ENCODE results near the gene JHY.

The JHY gene

GRCh38 chr11:122983438-122984185, 101.1 kb downstream of the JHY start:
- Histone ChIP-seq H3K9ac (no peak overlapping the region), H3K4me2 (no peak overlapping the region), H3K36me3 (ENCODE audit: insufficient read depth) (no peaks in the 10 kb centered on the region), H2AFZ (ENCODE audit: low read depth) (no peak overlapping the region), H3K27ac (no peak overlapping the region), H3K27me3 (ENCODE audit: insufficient read depth, low read depth) (no peaks in the 10 kb centered on the region), H3K4me3 (IDR thresholded peaks at IDR 0.05; ENCODE audit: insufficient read depth, low read depth, low read length) (no peak overlapping the region), H4K20me1 (ENCODE audit: insufficient read depth) (no peaks in the 10 kb centered on the region), H3K79me2 (ENCODE audit: insufficient read depth, low read depth) (no peaks in the 10 kb centered on the region), H3K4me1 (ENCODE audit: low read depth, poor library complexity, severe bottlenecking) (no peaks in the 10 kb centered on the region)
- TF ChIP-seq CTCF (conservative IDR thresholded peaks at IDR 0.05; ENCODE audit: low read depth, low read length): no peak

- Histone ChIP-seq H3K4me3 (IDR thresholded peaks at IDR 0.05; ENCODE audit: insufficient read depth, low read depth, low read length) (no peak overlapping the region), H4K20me1 (ENCODE audit: insufficient read depth) (no peaks in the 10 kb centered on the region), H3K27me3 (ENCODE audit: insufficient read depth, low read depth) (no peaks in the 10 kb centered on the region), H3K36me3 (ENCODE audit: insufficient read depth) (no peaks in the 10 kb centered on the region), H3K4me2 (no peak overlapping the region), H3K4me1 (ENCODE audit: low read depth, poor library complexity, severe bottlenecking) (no peaks in the 10 kb centered on the region), H3K9ac (no peak overlapping the region), H3K27ac (no peak overlapping the region), H3K79me2 (ENCODE audit: insufficient read depth, low read depth) (no peaks in the 10 kb centered on the region), H2AFZ (ENCODE audit: low read depth) (no peak overlapping the region)
- TF ChIP-seq CTCF (conservative IDR thresholded peaks at IDR 0.05; ENCODE audit: low read depth, low read length): no peak
Measured at GRCh38 chr11:122984186-122985011, 101.8 kb downstream of the JHY start.

- no peak overlapping the region for H3K27ac ChIP-seq
- no peaks in the 10 kb centered on the region for H3K36me3 ChIP-seq (ENCODE audit: insufficient read depth)
- H4K20me1 ChIP-seq (ENCODE audit: insufficient read depth): no peaks in the 10 kb centered on the region
- no peaks in the 10 kb centered on the region for H3K79me2 ChIP-seq (ENCODE audit: insufficient read depth, low read depth)
- no peak overlapping the region for H3K4me3 ChIP-seq (IDR thresholded peaks at IDR 0.05; ENCODE audit: insufficient read depth, low read depth, low read length)
- no peaks in the 10 kb centered on the region for H3K4me1 ChIP-seq (ENCODE audit: low read depth, poor library complexity, severe bottlenecking)
- H2AFZ ChIP-seq (ENCODE audit: low read depth): no peak overlapping the region
- H3K27me3 ChIP-seq (ENCODE audit: insufficient read depth, low read depth): no peaks in the 10 kb centered on the region
- no peak overlapping the region for H3K4me2 ChIP-seq
- no peak for TF ChIP-seq CTCF (conservative IDR thresholded peaks at IDR 0.05; ENCODE audit: low read depth, low read length)
- no peak overlapping the region for H3K9ac ChIP-seq
Measured at GRCh38 chr11:122995526-122995925, 113.0 kb downstream of the JHY start.

GRCh38 chr11:122998727-122999366, 116.3 kb downstream of the JHY start:
- no peaks in the 10 kb centered on the region for H3K36me3 ChIP-seq (ENCODE audit: insufficient read depth)
- no peaks in the 10 kb centered on the region for H3K4me1 ChIP-seq (ENCODE audit: low read depth, poor library complexity, severe bottlenecking)
- H4K20me1 ChIP-seq (ENCODE audit: insufficient read depth): no peaks in the 10 kb centered on the region
- no peak for TF ChIP-seq CTCF (conservative IDR thresholded peaks at IDR 0.05; ENCODE audit: low read depth, low read length)
- no peak overlapping the region for H2AFZ ChIP-seq (ENCODE audit: low read depth)
- H3K27me3 ChIP-seq (ENCODE audit: insufficient read depth, low read depth): no peaks in the 10 kb centered on the region
- no peak overlapping the region for H3K4me3 ChIP-seq (IDR thresholded peaks at IDR 0.05; ENCODE audit: insufficient read depth, low read depth, low read length)
- no peak overlapping the region for H3K4me2 ChIP-seq
- no peaks in the 10 kb centered on the region for H3K79me2 ChIP-seq (ENCODE audit: insufficient read depth, low read depth)
- no peak overlapping the region for H3K27ac ChIP-seq
- H3K9ac ChIP-seq: no peak overlapping the region
